ENCODE data around the gene TAAR9. TPM values are rescaled to one million over a fixed set of nuclear protein-coding genes. Genes with fewer than 3 reads are reported as not detected.

The TAAR9 gene, protein sequence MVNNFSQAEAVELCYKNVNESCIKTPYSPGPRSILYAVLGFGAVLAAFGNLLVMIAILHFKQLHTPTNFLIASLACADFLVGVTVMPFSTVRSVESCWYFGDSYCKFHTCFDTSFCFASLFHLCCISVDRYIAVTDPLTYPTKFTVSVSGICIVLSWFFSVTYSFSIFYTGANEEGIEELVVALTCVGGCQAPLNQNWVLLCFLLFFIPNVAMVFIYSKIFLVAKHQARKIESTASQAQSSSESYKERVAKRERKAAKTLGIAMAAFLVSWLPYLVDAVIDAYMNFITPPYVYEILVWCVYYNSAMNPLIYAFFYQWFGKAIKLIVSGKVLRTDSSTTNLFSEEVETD
- polyA plus RNA-seq (2012; ENCODE audit: insufficient read length, low read depth) = not detected

DNA sequence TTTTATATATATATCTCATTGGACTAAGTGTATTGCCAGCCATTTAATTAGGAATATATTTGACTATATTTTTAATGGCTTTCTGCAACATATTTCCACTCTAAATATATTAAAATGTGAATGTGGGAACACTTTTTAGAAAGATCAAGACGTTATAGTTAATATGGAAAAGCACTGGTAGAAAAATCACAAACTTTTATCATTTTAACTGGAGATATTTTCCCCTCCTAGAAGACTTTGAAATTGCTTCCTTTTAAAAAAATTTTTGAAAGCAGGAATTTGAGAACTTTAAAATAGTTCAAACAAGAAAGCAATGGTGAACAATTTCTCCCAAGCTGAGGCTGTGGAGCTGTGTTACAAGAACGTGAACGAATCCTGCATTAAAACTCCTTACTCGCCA, at the start of gene TAAR9:
Gene TAAR9 (plus strand): TSS at position 301 of the 400 bp plus-strand sequence. CDS start 13 bp downstream, at position 314.
- TF ChIP-seq FOXP2 (optimal IDR thresholded peaks at IDR 0.05; ENCODE audit: borderline replicate concordance, extremely low read depth, extremely low read length, insufficient read depth) (no peak), REST (IDR thresholded peaks at IDR 0.05; ENCODE audit: insufficient read depth in 1 of 2, low read depth in 2 of 2, low read length in 2 of 2) (no peak), POLR2AphosphoS5 (IDR thresholded peaks at IDR 0.05; ENCODE audit: low read depth, low read length) (no peak), SIN3A (IDR thresholded peaks at IDR 0.05; ENCODE audit: borderline replicate concordance, insufficient read depth, low read length) (no peak), TAF1 (IDR thresholded peaks at IDR 0.05; ENCODE audit: borderline replicate concordance, insufficient read depth, low read length) (no peak)

- TF ChIP-seq TAF1 (IDR thresholded peaks at IDR 0.05; ENCODE audit: borderline replicate concordance, insufficient read depth, low read length) (no peak), SIN3A (IDR thresholded peaks at IDR 0.05; ENCODE audit: borderline replicate concordance, insufficient read depth, low read length) (no peak), POLR2AphosphoS5 (IDR thresholded peaks at IDR 0.05; ENCODE audit: low read depth, low read length) (no peak), FOXP2 (optimal IDR thresholded peaks at IDR 0.05; ENCODE audit: borderline replicate concordance, extremely low read depth, extremely low read length, insufficient read depth) (no peak), REST (IDR thresholded peaks at IDR 0.05; ENCODE audit: insufficient read depth in 1 of 2, low read depth in 2 of 2, low read length in 2 of 2) (no peak)
Observed at GRCh38 chr6:132489376-132489775, 48.7 kb upstream of the TAAR9 start.

DNA sequence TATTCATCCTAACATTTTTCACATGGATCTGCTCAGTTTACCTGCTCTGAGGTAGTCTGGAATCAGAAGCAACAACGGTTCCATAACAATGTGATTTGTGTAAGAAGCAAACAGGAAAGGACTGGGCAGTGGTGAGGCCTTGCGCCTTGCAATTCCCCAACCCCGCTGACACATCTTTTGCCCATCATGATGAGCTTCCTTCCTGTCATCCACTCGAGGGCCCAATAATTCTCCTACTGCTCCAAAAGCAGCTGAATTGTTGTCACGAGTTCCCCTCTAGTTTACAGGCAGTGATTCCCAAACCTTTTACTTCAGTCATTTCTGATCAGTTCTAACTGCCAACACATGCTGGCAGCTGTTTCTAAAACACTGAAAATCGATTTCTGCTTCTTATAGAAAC, 48.1 kb upstream of the TAAR9 start:
- TF ChIP-seq FOXP2 (optimal IDR thresholded peaks at IDR 0.05; ENCODE audit: borderline replicate concordance, extremely low read depth, extremely low read length, insufficient read depth) (peak; percentile 29), POLR2AphosphoS5 (IDR thresholded peaks at IDR 0.05; ENCODE audit: low read depth, low read length) (no peak), SIN3A (IDR thresholded peaks at IDR 0.05; ENCODE audit: borderline replicate concordance, insufficient read depth, low read length) (no peak), REST (IDR thresholded peaks at IDR 0.05; ENCODE audit: insufficient read depth in 1 of 2, low read depth in 2 of 2, low read length in 2 of 2) (no peak), TAF1 (IDR thresholded peaks at IDR 0.05; ENCODE audit: borderline replicate concordance, insufficient read depth, low read length) (no peak)

DNA sequence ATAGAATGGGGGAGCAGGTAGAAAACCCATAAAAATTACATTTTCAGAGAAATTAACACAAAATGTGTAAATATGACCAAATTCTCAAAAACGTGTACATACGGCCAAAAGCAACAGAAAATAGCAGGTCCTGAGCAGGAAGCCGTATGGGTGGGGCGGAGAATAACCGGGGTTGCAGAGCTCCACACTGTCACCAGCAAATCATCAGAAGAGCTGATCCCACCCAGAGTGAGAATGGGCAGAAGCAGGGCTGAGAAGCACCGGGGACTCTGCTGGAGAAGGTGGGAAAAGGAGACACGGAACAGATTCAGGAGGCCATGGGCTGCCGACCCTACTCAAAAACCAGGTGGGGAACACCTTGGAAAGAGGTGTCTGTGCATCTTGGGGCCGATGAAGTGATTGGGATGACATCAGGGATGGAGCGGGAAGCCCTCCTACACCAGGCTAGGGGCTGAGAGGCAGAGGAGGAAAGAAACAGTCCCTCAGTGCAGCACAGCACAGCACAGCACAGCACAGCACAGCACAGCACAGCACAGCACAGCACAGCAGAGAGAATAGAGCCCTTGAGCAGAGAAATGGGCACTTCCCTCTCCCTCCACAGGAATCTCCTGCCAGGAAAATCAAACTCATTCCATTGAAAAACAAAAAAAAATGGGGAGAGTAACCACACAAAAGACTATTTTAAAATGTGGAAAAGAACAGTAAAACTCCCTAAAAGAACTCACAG, 47.4 kb upstream of the TAAR9 start:
- TF ChIP-seq SIN3A (IDR thresholded peaks at IDR 0.05; ENCODE audit: borderline replicate concordance, insufficient read depth, low read length) (no peak), FOXP2 (optimal IDR thresholded peaks at IDR 0.05; ENCODE audit: borderline replicate concordance, extremely low read depth, extremely low read length, insufficient read depth) (no peak), TAF1 (IDR thresholded peaks at IDR 0.05; ENCODE audit: borderline replicate concordance, insufficient read depth, low read length) (no peak), POLR2AphosphoS5 (IDR thresholded peaks at IDR 0.05; ENCODE audit: low read depth, low read length) (no peak), REST (IDR thresholded peaks at IDR 0.05; ENCODE audit: insufficient read depth in 1 of 2, low read depth in 2 of 2, low read length in 2 of 2) (no peak)
